Lower lobe of right lung (tissue), 2 donors: Measurements from ENCODE around the gene ABI1. TPM values are rescaled to one million over a fixed set of nuclear protein-coding genes. Genes with fewer than 3 reads are reported as not detected.

Experiments
- ATAC-seq, 2 donors: fragments of 200-7000 bp; cut with Tn5 transposase; one replicate each; pipeline ENCODE4 v1.9.1; 2020 to 2022; ENCODE audit warnings: mild to moderate bottlenecking in 2 of 2, moderate library complexity in 2 of 2
- DNase-seq: peaks from one replicate; pipeline ENCODE4 v3.0.0-alpha.2; 2020
- H3K27ac ChIP-seq: fragments of 200-600 bp; one replicate; pipeline ENCODE4 v1.8.0; 2022
- H3K27me3 ChIP-seq: fragments of 200-600 bp; one replicate; pipeline ENCODE4 v1.8.0; 2022; ENCODE audit warnings: low read depth
- H3K36me3 ChIP-seq: fragments of 200-600 bp; one replicate; pipeline ENCODE4 v1.8.0; 2022; ENCODE audit warnings: mild to moderate bottlenecking
- H3K4me1 ChIP-seq: fragments of 200-600 bp; one replicate; pipeline ENCODE4 v1.8.0; 2022
- H3K4me3 ChIP-seq: fragments of 200-600 bp; one replicate; pipeline ENCODE4 v1.8.0; 2022; ENCODE audit warnings: mild to moderate bottlenecking
- H3K9me3 ChIP-seq: fragments of 200-600 bp; one replicate; pipeline ENCODE4 v1.8.0; 2022
- intact Hi-C: fragments of 100-400 bp; cut with DNase I; formaldehyde crosslinking; loops from one replicate; pipeline ENCODE4 v1.11.0; 2022
- total RNA-seq: library from RNA; stranded (reverse); fragmentation: NEBNext Ultra II Directional; extraction: Animal tissue kit (Norgen Biotek cat#: 25700); gene quantifications from one replicate; pipeline ENCODE4 v1.2.1, GENCODE V29; 2021
- TF ChIP-seq, protein P1 (sequence below): fragments of 200-600 bp; IDR thresholded peaks from one replicate; pipeline ENCODE4 v1.8.0; 2022; ENCODE audit warnings: antibody characterized with exemption, mild to moderate bottlenecking
- donor health status: DM: no; HTN: yes; CAD: no; lungs with severe emphysema.

ABI1 gene
- total RNA-seq, 1 donor from 2014 or later: 65.1 TPM

DNA sequence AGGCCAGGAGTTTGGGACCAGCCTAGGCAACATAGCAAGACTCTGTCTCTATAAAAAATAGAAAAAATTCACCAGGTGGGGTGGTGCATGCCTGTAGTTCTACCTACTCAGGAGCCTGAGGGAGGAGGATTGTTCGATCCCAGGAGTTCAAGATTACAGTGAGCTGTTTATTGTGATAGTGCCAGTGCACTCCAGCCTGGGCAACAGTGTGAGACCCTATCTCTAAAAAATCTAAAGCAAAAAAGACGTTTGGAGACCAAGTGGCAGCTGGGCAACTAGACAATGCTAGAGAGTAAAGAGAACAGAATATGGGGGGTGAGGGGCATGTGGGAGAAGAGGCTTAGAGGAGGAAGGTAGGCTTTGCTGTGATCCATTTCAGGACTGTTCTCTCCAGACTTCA is 161.8 kb downstream of the ABI1 start:
- intact Hi-C loops: no loop called here
- no peak overlapping the region for H3K27ac ChIP-seq
- TF ChIP-seq, protein P1, sequence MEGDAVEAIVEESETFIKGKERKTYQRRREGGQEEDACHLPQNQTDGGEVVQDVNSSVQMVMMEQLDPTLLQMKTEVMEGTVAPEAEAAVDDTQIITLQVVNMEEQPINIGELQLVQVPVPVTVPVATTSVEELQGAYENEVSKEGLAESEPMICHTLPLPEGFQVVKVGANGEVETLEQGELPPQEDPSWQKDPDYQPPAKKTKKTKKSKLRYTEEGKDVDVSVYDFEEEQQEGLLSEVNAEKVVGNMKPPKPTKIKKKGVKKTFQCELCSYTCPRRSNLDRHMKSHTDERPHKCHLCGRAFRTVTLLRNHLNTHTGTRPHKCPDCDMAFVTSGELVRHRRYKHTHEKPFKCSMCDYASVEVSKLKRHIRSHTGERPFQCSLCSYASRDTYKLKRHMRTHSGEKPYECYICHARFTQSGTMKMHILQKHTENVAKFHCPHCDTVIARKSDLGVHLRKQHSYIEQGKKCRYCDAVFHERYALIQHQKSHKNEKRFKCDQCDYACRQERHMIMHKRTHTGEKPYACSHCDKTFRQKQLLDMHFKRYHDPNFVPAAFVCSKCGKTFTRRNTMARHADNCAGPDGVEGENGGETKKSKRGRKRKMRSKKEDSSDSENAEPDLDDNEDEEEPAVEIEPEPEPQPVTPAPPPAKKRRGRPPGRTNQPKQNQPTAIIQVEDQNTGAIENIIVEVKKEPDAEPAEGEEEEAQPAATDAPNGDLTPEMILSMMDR: no peak
- H3K4me1 ChIP-seq: peaks cover 25% of the 10 kb centered on the region
- H3K4me3 ChIP-seq: no peak overlapping the region
- no peak for DNase-seq
- no peaks in the 10 kb centered on the region for H3K9me3 ChIP-seq
- no peaks in the 10 kb centered on the region for H3K36me3 ChIP-seq
- H3K27me3 ChIP-seq: no peaks in the 10 kb centered on the region
- ATAC-seq: no peak

DNA sequence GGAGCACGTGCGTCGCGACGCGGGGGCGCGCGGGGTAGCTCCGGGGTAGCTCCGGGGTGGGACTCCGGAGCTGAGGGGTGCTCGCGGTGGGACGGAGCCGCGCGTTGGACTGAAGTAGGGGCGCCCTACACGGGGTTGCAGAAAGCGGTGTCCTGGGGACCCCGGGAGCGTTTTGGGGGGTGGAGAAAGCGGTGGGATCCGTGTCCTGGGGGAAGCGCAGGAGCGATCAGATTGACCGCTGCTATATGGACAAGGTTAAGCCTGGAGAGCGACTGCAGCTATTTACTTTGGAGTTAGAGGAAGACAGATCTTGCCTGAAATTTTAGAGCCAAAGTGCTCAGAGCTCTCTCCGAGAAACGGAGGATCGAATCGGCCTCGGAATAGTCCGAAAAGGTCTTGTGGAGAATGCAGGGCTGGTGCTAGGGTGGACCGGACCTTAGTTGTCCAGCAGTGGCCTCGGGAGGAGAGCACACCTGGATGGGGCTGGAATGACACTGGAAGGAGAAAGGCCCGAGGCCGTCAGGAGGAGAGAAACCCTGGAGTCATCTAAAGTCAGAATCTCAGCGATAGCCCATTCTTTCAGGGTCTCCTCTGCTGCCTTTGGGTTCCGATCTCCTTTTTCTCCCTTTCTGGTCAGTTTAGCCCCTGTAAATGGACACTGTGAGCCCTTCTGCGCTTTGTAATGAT is 162.7 kb downstream of the ABI1 start:
- intact Hi-C loops: no loop called here
- Histone ChIP-seq H3K4me1 (peaks cover 25% of the 10 kb centered on the region), H3K27ac (peak overlapping the region; percentile 96), H3K4me3 (peak overlapping the region; percentile 95), H3K9me3 (no peaks in the 10 kb centered on the region), H3K36me3 (no peaks in the 10 kb centered on the region), H3K27me3 (peaks cover 4% of the 10 kb centered on the region)
- ATAC-seq (no peak), DNase-seq (no peak)
- TF ChIP-seq, protein P1: no peak

DNA sequence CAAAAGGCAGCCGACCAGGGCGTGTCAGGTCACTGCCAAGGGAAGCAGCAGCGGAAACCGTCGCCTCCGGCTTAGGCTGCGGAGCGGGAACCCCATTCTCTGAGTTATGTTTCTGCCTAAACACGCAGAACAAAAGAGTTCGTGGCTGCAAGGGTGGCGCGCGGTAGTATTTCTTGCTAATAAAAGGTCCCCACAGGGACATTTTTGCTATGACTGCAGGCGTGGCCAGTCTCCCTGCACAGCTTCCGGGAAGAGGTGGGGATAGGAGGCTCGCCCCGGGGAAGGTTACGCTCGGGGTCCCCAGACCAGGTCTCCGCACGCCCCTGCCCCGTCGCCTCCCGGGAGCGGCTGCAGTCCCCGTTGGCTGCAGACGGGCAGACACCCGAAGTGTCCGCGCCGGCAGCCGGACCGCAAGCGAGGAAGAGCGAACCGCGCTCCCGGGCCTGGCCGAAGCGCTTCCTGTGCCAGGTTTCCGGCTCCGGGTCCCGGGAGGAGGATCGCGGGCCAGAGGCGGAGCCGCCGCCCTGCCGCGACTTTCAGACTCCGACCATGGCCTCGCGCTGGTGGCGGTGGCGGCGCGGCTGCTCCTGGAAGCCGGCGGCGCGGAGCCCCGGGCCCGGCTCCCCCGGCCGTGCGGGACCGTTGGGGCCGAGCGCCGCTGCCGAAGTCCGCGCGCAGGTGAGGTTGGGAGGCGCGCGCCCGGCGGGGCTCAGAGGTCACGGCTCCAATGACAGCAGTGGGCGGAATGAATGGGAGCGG is 163.4 kb downstream of the ABI1 start, which contains the start of gene PDSS1:
TSS of gene PDSS1 (plus strand) at position 539 of the 759 bp plus-strand sequence. CDS start at position 550, 11 bp downstream.
- H3K27me3 ChIP-seq: peaks cover 6% of the 10 kb centered on the region
- H3K27ac ChIP-seq: peak within 1 kb of the TSS; percentile 96
- no peaks in the 10 kb centered on the region for H3K9me3 ChIP-seq
- peak within 1 kb of the TSS; percentile 95 for H3K4me3 ChIP-seq
- peaks cover 25% of the 10 kb centered on the region for H3K4me1 ChIP-seq
- intact Hi-C loops: no loop called here
- TF ChIP-seq, protein P1: no peak
- DNase-seq (peak; percentile 90), ATAC-seq (peak; percentile 91 to 98)
- no peaks in the 10 kb centered on the region for H3K36me3 ChIP-seq

DNA sequence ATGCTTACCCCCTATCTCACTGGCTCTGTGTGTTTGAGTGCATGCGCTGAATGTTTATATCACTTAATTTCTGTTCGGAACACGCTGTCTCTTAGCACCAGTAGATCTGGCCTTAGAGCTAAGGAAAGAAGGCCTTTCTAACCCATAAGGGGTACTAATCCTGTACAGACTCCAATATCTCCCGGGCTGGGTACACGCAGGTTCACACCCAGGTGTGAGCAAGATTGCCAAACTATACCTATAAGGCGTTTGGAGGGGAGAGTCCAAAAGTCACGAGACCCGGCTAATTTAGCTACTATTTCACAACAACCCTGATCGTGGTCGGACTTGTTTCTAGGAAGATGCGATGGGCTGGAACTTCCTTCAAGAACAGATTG is 164.0 kb downstream of the ABI1 start:
- Histone ChIP-seq H3K36me3 (no peaks in the 10 kb centered on the region), H3K4me1 (peaks cover 25% of the 10 kb centered on the region), H3K27me3 (peaks cover 6% of the 10 kb centered on the region), H3K9me3 (no peaks in the 10 kb centered on the region), H3K27ac (peak overlapping the region; percentile 96), H3K4me3 (peak overlapping the region; percentile 95)
- ATAC-seq: peak in 1 of 2 donors; percentile 31
- no peak for DNase-seq
- intact Hi-C loops: no loop called here
- TF ChIP-seq, protein P1: no peak

Other genes starting within 250 kb of the ABI1 start
- 6.4 TPM for gene PDSS1, start 163.3 kb downstream of the ABI1 start, total RNA-seq
- 7.5 TPM for gene ANKRD26, start 239.5 kb upstream of the ABI1 start, total RNA-seq